Stimulated activated CD8-positive, alpha-beta memory T cell treated with anti-CD3 and anti-CD28 coated beads, Interleukin-15, amount 100 ng/mL, for 1 hour (primary cell): ENCODE measurements around the gene ERCC1.
"Not testable (repeated sequence)": the region's sequence is repeated elsewhere in the genome, so short reads cannot be mapped to it uniquely, and the experiment has no call there.

Experiments used
- DNase-seq: peaks from one replicate; pipeline ENCODE4 v3.0.0-alpha.2; 2020; ENCODE audit warnings: low read depth

ERCC1 gene

DNA sequence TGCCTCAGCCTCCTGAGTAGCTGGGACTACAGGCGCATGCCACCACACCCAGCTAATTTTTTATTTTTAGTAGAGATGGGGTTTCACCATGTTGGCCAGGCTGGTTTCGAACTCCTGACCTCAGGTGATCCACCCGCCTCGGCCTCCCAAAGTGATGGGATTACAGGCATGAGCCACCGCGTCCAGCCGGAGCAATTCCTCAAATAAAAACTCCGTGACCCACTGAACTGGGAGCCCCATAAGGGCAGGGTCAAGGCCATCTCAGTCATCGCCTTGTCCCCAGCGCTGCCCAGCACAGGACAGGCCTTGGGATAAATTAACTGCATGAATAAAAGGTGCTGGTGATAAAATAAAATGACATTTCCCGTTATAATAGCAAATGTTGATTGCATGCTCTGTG lies 6.2 kb upstream of the ERCC1 start:
- not testable (repeated sequence) for DNase-seq

DNA sequence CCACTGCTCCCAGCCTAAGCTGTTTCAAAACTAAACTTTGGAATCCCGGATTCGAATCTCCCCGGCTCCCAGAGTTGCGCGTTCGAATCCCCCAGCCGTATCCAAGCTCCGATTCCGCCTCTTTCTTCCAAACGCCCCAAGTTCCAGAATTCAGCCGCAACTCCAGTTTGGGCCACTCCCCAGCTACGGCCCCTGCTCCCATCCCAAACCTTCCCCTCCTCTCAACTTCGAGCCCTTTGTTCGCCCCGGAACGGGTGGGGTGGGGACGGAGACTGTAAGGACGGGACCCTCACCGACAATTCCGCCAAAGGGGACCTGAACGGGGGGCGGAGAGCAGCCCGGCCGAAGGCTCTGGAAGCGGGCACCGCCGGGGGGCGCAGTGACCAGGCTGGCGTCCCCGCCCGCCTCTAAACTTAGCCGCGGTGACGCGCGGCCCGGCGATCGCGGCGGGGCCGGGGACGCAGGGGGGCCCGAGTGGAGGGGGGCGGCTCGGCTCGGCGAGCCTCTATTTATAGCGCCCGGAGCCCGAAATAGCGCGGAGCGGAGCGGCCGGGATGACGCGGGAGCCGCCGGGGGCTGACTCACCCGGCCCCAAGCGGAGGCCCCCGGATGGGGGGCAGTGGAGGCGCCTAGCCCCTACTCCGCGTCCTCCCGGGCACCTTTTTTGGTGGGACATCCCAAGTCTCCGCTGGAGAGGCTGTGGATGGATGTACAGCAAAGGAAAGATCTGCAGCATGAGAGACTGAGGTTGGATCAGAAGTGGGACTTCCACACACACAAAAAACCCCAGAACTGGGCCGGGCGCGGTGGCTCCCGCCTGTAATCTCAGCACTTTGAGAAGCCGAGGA lies 4.9 kb upstream of the ERCC1 start:
- no peak for DNase-seq

DNA sequence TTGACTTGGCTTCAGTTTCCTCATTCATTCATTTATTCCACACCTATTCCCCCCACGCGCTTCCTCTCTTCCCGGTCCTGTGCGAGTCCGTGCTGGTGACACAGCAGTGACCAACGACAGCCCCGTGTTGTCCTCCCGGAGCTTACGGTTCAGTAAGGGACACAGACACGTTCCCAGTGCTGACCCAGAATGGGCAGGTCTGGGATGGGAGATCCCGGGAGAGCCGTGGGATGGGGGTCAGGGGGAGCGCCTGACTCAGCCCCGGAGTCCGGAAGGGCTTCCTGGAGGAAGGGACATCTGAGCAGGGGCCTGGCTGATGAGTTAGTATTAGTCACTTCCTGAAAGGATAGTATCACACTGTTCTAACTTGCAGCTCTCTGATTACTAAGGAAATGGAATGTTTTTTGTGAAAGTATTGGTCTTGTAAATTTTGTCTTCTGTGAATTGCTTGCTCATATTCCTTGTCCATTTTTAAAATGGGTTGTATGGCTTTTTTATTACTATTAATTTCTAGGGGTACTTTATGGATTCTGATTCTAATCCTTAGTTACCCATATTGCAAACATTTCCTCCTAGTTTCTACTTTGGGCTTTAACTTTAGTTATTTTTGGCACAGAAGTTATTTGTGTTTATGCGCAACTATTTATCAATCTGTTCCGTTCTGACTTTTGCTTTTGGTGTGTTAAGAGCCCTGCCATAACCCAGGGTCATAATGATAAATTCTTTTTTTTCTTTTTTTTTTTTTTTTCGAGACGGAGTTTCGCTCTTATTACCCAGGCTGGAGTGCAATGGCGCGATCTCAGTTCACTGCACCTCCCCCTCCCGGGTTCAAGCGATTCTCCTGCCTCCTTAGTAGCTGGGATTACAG lies 708 bp upstream of the ERCC1 start:
- DNase-seq: no peak

DNA sequence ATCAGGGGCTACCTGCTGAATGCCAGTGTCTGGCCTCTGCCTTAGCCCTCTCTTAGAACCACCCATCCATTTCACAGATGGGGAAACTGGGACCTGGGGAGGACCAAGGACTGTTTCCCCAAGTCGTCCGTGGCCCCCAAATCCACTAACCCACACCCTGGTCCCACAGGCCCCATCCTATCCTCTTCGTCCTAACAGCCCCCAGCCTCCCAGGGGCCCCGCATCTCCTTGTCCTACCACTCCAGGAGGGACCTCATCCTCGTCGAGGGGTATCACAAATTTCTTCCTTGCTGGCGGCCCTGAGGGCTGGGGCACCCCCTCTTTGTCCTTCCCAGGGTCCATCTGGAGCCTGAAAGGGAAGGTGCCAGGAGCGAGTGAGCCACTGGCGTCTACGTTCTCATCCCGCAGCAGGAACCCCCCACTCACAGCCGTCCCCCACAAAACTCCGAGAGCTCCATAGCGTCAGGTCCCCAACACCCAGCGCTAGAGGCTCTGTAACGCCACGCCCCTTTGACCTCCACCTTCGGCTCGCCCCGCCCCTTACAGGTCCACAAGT lies 606 bp downstream of the ERCC1 start:
- DNase-seq: peak; percentile 76

DNA sequence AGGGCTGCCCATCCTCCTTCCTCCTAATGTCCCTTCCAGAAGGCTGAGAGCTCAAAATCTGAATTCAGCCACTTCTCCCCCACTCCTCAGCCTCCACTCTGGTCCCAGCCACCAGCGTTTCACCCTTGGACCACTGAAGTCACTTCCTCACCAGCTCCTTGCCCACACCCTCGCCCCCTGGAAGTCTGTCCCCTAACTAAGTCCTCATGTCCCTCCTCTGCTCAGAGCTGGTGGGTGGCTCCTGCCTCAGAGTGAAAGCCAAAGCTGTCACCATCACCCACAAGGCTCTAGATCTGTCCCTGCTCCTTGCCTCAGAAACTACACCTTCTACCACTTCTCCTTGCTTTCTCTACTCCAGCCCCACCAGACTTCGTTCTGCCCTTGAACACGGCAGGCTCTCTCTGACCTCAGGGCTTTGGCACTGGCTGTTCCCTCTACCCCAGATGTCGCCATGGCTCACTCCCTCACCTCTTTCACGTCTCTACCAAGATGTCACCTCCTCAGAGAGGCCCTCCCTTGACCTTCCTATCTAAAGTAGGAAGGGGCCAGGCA lies 1.7 kb downstream of the ERCC1 start:
- no peak for DNase-seq

DNA sequence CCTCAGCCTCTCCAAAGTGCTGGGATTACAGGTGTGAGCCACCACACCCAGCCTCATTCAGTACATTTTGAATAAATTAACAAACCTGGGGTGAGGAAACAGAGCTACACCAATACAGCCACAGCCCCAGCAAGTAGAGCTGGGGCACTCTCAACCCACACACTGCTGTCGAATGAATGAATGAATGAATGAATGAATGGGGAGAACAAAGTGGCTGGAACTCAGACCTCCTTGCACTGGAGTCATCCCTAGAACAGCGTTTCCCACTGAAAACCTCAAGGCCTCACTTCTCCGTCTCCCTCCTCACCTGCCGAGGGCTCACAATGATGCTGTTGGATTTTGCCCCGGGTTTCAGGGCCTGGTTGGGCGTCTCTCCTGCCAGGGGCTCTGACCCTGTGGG lies 2.8 kb downstream of the ERCC1 start:
- no peak for DNase-seq

DNA sequence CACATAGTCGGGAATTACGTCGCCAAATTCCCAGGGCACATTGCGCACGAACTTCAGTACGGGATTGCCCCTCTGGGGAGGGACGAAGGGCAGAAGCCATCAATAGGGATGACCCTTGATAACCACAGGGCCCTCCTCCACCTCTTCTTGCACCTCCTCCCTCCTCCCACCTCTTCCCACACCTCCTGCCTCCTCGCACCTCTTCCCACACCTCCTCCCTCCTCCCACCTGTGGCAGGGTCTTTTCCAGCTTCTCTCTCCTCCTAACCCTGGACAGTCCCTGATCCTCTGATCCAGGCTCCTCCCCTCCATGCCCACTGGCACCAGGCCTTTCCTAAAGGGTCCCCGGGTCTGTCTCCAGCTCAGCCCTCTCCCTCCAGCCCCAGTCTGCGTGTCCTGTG lies 3.4 kb downstream of the ERCC1 start:
- DNase-seq: no peak

DNA sequence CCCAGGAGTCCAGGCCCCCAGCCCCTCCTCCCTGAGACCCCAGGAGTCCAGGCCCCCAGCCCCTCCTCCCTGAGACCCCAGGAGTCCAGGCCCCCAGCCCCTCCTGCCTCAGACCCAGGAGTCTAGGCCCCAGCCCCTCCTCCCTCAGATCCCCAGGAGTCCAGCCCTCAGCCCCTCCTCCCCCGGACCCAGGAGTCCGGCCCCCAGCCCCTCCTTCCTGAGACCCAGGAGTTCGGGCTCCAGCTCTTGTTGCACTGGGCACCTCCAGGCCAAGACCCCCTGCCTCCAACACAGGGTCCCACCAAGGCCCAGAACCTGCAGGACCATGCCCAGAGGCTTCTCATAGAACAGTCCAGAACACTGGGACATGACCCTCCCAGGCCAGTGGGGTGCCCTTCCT lies 3.8 kb downstream of the ERCC1 start:
- no peak for DNase-seq

DNA sequence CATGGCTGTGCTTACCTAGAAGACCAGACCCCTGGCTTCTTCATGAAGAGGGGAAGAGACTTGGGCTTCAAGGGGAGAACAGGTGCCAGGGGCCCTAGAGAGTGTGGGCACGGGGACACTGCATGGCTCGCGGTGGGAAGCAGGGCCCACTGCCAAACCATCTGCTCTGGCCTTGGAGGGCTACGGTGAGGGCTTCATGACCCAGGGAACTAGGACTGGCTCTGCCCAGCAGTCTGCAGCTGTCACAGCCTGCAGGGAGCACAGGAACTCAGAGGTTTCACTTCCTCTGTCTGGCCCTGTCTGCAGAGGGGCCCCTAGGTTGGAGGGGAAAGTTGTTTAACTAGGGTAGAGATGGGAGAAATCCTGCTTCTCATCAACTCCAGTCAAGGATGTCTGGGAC lies 4.3 kb downstream of the ERCC1 start:
- DNase-seq: no peak

DNA sequence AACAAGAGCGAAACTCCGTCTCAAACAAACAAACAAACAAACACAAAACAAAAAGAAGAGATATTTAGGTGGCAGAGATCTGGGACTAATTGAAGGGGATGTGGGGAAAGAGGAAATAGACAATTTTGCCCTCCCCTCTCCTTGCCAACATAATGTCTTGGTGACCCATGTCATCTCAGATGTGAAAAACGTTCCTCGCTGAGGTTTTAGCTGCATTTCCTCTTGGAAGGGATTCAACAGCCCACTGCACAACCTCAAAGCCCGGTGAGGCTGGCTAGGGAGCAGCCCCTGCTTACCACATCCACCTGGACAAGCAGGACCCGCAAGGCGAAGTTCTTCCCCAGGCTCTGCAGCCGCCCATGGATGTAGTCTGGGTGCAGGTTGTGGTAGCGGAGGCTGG lies 4.9 kb downstream of the ERCC1 start:
- no peak for DNase-seq

DNA sequence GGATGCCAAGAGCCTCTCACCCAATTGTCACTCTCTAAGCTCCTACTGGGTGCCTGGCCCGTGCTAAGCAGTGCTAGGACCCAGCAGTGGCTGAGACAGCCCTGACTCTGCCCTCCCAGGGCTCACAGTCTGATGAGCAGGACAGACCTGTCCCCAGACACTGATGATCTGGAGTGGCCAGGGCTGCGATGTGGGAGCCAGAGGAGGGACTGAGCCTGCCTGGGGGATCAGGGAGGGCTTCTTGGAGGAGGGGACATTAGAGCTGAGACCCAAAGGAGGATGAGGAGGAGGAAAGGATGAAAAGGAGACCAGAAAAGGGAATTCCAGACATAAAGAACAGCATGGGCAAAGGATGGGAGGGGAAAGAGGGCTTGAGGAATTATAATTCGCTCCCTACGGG lies 6.6 kb downstream of the ERCC1 start:
- no peak for DNase-seq

DNA sequence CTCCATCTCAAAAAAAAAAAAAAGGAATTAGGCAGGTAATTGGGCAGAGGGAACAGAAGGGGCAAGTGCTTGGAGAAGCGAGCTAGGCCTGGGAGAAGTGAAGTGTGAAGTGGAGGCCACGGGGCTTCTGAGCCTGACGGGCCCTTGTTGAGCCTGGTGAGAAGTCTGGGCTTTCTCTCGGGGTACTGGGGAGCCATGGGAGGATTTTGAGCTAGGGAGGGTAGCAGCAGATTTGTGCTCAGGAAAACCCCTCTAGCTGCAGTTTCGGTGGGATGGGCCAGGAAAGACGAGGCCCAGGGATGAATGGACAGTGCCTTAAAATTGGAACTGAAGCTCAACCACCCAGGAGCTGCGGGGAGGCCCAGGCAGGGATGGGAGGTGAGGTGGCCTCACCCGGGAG lies 9.2 kb downstream of the ERCC1 start:
- DNase-seq: no peak

DNA sequence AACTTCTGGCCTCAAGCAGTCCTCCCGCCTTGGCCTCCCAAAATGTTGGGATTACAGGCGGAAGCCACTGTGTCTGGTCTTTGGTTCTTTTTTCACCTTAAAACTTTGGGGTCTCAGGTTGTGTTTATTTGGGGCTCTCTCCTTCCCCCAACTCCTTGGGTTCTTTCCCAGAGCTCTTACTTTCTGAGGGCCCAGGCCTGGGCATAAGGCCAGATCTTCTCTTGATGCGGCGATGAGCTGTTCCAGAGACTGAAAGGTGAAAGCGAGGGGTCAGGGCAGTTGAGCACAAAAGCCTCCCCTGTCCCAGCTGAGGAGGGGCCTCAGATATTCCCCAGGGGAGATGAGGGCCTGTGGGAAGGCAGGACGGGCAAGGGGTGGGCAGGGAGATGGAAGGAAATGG lies 10.2 kb downstream of the ERCC1 start:
- DNase-seq: no peak

DNA sequence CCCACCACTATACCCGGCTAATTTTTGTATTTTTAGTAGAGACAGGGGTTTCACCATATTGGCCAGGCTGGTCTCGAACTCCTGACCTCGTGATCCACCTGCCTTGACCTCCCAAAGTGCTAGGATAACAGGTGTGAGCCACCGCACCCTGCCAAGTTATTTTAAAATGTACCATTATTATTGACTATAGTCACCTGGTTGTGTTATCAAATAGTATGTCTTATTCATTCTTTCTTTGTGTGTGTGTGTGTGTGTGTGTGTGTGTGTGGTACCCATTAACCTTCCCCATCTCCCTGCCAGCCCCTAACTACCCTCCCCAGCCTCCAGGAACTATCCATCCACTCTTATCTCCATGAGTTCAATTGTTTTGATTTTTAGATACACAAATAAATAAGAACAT lies 13.4 kb downstream of the ERCC1 start:
- not testable (repeated sequence) for DNase-seq

DNA sequence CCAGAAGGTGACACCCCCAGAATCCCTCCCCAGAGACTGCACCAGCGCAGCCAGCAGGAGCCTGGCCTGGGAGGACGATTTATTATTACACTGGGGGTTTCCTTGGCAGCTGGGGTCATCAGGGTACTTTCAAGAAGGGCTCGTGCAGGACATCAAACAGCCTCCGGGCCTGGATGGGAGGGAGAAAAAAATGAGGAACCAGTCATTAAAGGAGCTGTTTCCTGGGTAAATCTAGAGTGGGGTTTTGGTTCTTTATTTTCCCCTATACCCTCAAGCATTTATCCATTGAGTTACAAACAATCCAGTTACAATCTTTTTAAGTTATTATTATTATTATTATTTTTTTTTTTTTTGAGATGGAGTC lies 14.2 kb downstream of the ERCC1 start:
- no peak for DNase-seq

DNA sequence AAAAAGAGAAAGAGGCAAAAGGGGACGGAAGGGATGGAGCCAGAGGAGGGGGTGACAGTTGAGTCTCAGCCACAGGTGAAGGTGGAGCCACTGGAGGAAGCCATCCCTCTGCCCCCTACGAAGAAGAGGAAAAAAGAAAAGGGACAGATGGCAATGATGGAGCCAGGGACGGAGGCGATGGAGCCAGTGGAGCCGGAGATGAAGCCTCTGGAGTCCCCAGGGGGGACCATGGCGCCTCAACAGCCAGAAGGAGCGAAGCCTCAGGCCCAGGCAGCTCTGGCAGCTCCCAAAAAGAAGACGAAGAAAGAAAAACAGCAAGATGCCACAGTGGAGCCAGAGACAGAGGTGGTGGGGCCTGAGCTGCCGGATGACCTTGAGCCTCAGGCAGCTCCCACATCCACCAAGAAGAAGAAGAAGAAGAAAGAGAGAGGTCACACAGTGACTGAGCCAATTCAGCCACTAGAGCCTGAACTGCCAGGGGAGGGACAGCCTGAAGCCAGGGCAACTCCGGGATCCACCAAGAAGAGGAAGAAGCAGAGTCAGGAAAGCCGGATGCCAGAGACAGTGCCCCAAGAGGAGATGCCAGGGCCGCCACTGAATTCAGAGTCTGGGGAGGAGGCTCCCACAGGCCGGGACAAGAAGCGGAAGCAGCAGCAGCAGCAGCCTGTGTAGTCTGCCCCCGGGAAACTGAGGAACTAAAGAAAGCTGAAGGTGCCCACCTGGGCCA lies 14.7 kb downstream of the ERCC1 start:
- DNase-seq: no peak

DNA sequence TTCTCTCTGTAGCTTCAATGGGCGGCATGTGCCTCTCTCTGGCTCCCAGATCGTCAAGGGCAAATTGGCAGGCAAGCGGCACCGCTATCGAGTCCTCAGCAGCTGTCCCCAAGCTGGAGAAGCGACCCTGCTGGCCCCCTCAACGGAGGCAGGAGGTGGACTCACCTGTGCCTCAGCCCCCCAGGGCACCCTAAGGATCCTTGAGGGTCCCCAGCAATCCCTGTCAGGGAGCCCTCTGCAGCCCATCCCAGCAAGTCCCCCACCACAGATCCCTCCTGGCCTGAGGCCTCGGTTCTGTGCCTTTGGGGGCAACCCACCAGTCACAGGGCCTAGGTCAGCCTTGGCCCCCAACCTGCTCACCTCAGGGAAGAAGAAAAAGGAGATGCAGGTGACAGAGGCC lies 15.6 kb downstream of the ERCC1 start:
- no peak for DNase-seq

DNA sequence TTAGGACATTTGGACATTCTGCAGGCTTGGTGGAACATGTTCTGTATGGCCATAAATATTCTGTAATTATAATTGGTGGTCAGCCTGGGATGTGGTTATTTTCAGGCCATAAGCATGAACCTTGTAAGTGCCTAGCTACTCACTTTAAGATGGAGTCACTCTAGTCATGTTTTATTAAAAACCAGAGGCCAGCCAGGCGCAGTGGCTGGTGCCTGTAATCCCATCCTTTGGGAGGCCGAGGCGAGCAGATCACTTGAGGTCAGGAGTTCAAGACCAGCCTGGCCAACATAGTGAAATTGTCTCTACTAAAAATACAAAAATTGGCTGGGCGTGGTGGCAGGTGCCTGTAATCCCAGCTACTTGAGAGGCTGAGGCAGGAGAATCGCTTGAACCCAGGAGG lies 16.1 kb downstream of the ERCC1 start:
- DNase-seq: not testable (repeated sequence)

DNA sequence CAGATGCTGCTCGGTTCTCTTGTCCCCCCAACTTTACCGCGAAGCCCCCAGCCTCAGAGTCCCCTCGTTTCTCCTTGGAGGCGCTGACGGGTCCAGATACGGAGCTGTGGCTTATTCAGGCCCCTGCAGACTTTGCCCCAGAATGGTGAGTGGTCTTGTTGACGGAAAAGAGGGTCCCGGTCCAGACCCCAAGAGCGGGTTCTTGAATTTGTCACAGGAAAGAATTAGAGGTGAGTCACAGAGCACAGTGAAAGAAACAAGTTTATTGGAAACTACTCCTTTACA lies 16.7 kb downstream of the ERCC1 start:
- DNase-seq: no peak

DNA sequence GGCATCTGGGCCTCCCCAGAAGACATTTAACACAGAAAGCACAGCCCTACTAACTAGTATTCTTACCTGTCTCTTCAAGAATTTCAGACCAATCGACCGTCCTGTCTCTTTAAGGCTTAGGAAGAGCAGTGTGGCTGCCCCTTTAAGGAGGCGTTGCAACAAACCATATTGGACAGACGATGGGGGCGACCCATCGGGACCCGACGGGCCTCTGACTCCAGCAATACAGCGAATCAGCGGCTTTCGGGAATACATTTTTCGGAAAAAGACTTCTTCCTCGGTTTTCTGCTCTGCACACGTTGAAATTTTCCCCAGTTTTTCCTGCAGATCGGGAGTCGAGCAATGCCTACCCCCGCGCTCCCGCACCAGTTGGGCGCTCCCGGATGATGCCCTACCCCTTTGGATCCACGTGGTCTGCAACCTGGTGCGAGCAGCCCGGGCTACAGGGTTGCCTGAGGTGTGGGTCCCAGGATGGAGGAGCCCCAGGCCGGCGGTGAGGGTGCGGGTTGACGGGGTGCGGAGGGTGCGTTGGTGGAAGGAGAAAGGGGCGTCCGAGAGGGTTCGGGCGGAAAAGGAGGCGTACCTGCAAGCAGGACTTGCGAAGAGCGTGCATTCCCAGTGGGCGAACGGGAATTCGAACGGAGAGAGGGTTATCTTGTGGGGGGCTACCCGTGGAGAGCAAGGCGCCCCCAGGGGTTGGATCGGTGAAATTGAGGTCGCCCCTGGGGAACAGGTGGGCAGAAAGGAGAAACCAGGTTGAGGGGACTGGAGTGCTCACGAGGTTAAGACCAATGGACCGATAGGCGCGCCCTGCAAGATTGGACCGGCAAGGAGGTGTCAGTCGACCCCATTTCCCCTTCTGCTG lies 17.3 kb downstream of the ERCC1 start, which contains the start of gene POLR1G:
POLR1G (plus strand) TSS at position 419 of the 865 bp plus-strand sequence; CDS start at position 472, 53 bp downstream.
- DNase-seq: peak; percentile 53
